Stimulated activated CD4-positive, alpha-beta T cell treated with anti-CD3 and anti-CD28 coated beads, Interleukin-12 subunit alpha, Interleukin-12 subunit beta, amount 100 ng/mL, for 4 hours (primary cell): ENCODE measurements around the gene RTN4RL2.

Experiments
- DNase-seq: peaks from one replicate; pipeline ENCODE4 v3.0.0-alpha.2; 2020

RTN4RL2 gene

DNA sequence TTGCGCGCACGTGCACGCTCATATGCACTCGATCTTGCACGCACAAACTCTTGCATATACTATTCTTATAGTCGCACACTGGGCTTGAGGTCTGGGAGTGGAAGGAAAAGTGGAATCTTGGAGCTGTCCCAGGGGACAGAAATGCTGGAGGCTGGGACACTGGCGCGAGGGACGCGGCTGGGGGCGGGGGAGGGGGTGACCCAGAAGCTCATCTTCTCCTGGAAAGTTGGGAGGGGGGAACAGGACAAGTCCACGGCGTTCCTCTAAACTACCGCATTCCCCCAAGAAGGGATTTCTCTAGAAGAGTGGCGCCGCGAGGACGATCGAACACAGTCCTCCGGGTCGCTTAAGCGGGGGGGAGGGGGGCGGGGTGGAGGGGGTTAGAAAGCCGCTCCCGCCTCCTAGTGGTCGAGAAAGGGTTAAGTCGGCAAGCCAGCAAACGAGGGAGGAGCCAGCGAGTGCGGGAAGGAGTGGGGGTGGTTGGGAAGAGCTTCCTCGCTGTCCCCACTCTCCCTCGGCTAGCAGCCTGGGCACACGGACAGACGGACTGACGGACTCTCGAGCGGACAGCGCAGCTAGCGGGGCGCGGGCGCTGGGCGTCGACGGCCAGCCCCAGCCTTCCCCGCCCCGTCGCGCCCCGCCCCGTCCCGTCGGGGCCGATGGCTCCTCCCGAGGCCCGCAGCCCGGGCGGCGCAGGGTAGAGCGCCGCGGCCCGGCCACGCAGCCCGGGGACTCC is at the start of gene RTN4RL2:
TSS of gene RTN4RL2 (plus strand) at position 507 of the 736 bp plus-strand sequence. CDS start 338 bp downstream, outside the sequence.
- peak; percentile 32 for DNase-seq

DNA sequence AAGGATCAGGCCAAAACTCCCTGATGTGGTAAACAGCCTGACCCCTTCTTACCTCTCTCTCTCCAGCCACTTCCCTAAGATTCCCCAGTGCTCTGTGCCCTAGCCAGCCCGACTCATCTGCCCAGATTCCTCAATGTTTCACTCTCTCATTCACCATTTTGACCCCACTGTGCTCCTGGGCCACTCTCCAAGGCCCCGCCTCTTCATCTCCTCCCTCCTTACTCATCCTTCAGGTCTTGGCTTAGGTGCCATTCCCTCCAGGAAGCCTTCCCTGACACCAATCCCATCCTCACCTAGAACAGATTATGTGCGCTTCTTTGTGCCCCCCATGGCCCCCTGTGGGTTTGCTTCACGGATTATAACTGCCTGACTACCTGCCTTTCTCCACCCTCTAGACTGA is 46.6 kb upstream of the RTN4RL2 start:
- DNase-seq, result no peak

DNA sequence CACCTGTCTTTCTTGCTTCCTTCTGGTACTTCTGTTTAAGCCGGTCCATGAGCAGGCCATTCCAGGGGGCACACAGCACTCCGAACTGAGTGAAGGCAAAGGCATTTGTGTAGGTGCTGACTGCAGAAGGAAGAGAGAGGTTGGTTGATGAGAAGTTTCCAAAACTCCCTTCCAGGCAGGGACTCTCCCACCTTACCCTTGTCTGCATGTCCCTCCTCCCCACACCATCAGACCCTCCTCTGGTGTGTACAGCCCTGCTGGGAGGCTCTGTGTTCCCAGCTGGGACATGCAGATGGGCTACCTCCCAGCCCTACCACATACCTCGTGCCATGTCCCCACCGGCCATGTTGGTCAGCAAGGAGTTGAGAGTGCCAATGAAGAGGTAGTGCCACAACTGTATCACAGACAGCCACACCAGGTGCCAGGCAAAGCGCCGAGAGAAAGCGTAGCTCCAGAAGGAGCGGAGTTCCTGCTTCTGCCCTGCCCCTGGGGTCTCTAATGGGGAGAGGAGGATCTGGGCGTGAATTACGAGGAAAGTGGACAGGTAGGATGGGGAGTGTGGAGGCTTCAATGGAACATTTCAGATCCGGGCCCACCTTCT is 45.6 kb upstream of the RTN4RL2 start:
- no peak for DNase-seq

DNA sequence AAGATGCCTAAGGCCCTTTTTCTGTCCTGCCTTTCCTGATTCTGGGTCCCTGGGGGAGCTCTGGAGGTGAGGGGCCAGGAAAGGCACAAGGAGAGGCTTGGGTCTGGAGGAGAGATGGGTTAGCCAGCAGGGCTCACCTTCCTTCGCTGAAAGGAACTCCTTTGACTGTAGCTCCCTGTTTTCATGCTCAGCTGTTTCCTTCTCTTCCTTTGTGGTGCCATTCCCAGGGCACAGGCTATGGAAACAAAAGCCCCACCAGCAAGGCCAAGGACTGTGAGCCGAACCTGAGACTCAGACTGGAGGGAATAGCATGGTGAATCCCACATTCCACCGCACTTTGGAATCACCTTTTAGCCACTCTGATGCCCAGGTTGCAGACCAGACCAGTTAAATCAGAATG is 43.9 kb upstream of the RTN4RL2 start:
- no peak for DNase-seq

DNA sequence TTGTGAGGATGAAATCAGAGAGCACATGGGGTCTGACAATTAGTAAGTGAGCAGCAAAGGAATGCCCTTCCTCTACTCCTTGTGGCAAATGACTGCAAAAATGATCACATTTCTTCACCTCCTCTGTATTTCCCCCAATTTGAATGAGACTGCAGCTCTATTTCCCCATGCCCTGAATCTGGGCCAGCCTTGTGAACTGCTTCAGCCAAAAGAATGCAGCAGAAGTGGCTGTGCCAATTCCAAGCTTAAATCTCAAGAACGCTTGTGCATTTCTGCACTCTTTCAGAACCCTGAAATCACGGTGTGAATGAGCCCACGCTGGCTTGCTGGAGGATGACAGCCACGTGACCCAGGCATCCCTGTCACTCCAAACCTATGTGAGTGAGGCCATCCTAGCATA is 43.3 kb upstream of the RTN4RL2 start:
- DNase-seq, result no peak

DNA sequence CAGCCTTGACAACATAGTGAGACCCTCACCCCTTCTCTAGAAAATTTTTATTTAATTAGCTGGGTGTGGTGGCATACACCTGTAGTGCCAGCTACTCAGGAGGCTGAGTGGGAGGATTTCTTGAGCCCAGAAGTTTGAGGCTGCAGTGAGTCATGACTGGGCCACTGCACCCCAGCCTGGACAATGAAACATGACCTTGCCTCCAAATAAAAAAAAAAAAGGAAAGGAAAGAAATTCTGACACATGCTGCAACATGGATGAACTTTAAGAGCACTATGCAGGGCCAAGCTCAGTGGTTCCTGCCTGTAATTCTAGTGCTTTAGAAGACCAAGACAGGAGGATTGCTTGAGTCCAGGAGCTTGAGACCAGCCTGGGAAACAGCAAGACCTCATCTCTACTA is 42.2 kb upstream of the RTN4RL2 start:
- no peak for DNase-seq

DNA sequence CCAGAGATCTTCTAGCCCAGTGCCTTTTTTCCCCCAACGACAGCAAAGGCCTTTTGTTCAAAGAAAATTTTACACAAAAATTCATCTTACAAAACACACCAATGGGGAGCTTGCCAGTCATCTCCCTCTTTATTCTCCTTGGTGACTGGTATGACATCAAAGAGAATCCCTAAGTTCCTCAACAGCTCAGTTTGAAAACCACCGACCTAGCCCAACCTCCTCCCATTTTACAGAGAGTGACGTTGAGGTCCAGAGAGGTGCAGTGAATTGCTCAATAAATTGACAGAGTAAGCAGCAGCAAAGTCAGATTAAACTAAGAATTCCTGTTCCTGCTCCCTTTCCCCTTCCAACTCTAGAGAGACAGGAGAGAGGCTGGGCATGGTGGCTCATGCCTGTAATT is 41.2 kb upstream of the RTN4RL2 start:
- DNase-seq, result no peak

DNA sequence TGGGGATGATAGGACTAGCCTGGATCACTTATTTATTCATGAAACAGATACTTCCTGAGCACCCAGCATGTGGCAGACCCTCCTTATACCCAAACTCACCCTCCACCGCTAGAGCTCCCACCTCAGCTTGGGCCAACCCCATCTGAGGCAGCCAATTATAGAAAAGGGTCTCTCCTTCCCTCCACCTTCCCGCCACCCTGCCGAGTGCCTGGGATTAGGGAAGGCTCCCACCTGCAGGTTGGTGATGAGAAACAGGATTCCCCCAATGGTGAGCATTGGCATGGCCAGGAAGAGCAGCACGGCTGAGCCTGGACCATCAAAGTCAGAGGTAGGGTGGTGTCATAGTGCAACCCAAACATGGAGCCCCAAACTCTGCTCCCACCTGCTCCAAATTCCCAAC is 39.3 kb upstream of the RTN4RL2 start:
- no peak for DNase-seq

DNA sequence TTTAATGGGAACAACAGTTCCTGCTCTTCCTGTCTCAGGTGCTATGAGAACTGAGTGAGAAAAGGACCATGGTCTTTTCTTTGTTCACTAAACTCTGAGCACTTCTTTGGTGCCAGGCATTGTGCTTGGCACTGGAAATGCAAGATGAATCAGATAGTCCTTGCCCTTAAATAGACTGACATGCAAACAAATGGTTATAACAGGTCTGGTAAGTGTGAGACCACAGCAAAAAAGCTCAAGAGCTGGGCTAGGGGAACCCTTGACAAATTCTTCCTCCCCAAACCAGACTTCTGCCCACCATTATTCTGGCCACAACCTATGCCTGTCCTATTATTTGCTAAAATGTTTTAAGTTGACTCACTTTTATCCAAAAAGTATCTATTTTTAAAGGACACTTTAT is 38.5 kb upstream of the RTN4RL2 start:
- DNase-seq, result no peak

DNA sequence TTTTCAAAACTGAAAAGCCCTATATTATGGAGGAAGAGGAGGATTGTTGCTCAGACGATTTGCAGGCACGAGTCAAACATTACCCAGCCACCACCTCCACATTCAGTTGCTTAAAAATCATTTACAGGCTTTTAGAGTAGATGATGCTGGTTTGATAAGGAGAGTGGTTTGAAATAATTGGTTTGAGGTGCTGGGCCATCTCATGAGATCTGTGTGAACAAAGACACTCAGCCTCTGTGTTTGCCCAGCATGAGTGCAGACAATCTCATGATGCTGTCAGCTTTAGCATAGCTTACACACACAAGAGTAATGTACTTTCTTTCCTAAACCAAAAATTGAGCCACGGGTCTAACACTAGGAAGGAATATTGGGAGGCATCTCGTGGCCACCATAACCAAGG is 37.7 kb upstream of the RTN4RL2 start:
- no peak for DNase-seq

DNA sequence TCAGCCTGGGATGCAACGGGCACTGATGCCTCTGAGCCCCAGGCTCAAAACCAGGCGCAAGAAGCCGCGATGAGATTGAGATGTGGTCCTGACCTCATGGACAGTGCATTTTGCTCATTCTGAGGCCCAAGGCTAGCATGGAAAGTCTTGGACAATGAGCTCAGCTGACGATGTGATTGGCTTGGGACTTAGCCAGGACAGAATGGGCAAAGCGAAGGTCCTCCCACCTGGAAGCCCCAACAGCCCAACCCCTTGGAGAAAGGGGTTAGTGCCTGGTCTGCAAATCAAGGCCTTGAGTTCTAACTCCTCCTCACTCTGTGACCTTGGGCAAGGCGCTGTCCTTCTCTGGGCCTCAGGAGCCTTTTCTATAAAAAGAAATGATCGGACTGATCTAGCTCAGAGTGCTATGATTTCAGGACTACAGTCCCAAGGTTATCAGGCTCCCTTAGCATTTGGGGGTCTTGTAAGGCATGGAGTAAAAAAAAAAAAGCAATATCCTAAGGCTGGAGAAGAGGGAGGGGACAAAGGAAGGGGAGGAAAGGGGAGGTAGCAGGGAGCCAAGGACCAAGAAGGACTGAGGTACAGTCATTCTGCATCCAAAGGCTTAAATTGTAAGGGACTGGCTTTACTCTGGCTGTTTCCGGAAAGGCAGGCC is 36.1 kb upstream of the RTN4RL2 start:
- no peak for DNase-seq

DNA sequence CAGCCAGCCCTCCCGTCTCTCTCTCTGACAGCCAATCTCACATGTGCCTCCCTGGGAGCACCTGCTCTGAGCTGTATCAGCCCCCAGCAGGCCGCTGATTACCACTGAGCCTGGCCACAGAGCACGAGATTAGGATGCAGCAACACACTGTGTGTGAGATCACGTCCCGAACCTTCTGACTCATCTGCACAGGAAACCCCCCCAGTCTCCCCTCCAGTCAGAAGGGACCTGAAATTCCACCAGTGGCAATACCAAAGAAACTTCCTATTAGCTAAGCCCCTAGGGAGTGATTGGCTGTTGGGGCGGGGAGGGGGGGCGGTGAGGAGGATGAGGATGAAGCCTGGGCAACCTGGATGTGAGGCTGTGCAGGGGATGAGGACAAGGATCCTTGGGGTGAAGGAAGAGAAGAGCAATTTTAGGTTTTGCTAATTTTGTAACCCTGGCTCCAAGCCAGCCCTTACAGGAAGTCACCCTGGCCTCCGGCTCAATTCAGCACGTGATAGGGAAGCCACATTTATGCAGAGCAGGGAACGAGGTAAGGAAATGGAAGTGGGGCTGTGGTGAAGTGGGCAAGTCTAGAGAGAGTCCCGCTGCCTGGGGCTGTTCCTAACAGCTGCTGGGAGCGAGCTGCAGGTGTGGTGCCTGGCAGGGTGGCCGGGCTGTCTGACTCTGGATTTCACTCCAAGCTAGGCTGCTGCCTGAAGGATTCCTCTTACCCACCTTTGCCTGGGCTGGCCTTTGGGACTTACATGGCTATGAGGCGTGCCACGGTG is 35.4 kb upstream of the RTN4RL2 start:
- peak; percentile 79 for DNase-seq

DNA sequence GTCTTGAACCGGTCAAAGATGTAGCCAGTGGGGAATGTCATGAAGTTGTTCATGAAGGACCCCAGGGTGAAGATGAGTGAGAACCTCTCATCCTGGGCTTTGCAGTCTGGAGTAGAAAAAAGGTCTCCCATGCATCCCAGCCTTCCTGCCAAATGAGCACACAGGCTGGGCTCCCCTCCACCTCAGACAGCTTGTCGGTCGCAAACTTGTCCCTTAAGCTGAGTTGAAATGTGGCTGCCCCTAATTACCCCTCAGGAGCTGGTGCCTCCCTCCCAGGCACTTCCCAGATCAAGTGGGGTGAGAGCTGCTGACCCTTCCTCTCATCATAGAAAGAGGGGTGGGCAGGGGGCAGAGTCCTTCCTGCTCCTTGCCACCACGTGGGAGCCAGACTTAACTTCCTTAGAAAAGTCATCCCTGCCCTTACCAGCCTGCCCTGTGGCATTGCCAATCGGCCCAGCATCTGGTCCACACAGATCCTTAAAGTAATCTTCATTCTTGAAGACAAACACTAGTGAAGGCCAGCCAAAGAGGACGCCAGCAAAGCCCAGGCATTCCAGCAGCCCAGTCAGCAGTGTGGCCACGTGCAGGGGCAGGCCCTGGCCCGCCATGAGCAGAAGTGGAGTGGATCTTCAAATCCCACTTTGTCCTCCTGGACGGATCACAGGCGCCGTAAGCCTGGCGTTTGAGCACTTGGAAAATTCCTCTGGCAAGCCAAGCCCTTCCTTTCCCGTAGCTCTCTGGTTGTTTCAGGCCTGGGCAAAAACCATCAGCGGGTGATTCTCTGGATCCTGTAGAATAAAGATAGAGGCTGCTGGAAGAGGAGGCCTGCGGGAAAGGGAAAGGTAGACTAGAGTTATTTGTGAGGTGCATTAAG is 34.5 kb upstream of the RTN4RL2 start:
- no peak for DNase-seq

DNA sequence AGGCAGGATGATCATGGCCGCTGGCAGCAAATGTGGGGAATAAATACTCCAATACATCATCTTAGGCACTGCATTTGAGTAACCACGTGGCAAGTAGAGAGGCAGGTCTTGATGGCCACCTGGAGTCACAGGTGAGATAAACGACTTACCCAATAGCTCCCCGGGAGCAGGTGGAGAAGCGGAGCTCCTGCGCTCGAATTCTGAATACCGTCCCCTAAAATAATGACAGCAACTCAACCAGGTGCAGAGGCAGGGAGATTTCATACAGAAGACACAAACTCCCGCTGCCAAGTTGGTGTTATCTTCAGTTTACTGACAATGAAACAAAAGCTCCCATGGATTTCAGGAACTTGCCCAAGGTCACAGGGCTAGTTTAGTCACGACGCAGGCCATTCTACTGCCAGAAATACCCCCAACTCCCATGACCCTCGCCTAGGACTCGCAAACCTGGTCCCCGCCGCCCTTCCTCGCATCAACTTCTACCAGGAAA is 33.8 kb upstream of the RTN4RL2 start:
- DNase-seq, result peak; percentile 24

DNA sequence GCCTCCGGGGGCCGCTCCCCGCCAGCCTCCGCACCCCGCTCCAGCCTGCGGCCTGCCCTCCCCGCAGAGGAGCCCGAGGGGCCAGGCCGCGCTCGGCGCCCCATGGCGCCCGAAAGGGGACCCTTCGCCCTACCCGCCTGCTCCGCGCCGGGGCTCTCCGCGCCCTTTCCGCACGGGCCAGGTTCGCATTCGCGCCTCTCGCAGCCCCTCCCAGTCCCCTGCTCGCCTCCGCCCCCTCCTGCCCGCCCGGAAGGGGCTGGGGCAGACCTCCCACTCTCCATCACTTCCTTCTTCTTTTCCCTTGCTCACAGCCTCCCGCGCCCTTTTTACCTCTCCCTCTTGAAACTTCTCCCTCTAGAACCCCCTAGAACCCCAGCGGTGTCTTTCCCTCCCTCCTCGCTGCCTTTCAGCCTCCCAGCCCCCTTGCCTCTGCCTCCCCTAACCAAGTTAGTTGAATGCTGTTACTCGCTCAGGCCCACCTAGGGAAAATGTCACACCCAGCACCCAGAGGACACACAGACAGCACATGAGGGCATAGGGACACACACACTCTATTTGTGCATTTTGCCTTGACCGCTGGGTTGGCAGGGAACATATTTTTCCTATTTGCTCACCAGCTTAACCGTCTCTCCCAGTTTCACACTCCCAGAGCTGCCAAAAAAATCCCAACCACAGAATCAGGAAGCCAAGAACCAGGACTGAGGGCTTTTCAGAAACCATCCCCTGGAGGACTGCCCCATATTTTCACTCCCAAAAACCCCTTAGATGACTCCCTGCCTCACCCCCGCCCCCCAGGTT is 33.2 kb upstream of the RTN4RL2 start, which contains the start of gene SLC43A3:
TSS of gene SLC43A3 (minus strand) at position 193 of the 798 bp plus-strand sequence. CDS start 949 bp downstream, outside the sequence.
- peak; percentile 82 for DNase-seq

DNA sequence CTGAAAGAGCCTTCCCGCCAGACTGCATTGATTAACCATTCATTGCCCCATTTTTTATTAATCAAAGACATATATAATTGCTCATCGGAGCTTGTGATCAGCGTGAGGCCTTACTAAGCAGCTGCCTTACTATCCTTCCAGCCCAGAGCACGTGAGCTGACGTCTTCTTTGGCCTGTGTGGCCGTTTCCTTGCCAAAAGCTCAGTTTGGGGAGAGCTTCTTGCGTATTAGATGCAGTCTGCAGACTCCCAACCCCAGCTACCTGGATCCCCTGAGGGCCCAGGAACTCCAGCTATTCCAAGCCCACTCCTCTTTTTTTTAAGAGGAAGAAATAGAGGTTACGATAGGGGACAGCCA is 32.6 kb upstream of the RTN4RL2 start:
- no peak for DNase-seq

DNA sequence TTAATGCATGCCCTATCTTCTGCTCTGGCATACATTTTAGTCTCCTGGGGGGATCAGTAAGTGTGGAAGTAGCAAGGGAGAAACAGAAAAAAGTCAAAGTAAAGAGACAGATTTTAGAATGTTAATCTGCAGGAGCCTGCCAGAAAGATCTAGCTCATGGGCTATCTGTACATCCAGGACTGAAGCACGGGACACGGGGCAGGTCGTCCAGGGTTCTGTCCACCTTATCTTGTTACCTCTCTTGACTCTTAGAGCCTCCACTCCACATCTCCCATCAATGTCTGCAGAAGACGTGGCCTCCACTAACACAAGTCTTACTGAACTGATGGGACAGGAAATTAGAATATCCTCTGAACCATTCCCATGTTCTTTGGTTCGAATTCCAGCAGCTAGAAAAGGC is 31.7 kb upstream of the RTN4RL2 start:
- DNase-seq, result no peak

DNA sequence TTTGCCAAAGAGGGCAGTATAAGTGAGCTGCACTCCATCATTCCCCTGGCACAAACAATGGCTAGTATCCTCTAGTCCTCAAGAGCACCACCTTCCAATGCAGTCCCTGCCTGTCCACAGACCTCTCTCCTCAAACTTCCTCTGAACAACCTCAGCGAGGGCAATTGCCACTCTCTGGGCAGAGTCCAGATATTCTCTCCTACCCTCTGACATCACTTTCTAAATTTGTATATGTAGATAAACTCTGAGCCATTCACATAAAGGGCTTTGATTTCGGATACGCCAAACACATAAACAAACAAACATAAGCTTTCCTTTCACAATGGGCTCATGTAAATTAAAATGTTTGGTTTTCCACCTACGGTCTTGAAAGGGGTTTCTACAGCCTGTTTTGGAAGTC is 30.4 kb upstream of the RTN4RL2 start:
- no peak for DNase-seq

DNA sequence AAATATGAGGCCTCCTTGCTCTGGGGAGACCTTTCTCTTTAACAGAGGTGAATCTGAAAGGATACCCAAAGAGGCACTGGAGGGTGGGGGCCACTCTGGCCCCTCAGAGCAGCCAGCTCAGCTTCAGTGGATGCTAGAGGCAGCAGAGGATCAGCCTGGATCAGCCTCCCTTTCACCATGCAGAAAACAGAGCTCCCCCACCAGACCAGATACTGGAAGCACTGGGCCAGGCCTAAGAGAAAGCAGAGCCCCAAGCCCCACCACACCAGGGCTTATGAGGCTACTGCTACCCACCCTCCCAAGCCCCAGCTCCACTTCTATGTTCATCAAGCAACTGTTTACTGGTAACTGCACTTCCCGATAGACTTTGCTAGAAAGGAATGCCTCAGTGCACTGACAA is 29.4 kb upstream of the RTN4RL2 start:
- DNase-seq, result no peak

DNA sequence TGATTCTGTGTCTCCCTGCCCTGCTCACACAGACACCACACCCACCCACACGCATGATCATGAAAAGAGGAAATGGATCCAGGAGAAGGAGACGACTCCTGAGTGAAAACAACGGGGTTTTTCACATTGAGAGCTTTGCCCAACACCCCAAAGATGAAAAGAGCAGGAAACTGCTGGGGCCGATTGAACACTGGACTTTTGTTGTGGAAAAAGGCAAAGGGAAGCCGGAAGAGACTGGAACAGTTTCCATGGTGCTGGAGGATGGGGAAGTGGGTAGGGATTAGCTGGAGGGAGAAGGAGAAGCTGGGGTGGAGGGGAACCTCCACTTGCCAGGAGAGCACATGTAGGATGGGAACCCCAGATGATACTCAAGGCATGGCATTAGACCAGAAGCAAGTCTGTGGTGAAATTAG is 28.2 kb upstream of the RTN4RL2 start:
- no peak for DNase-seq

DNA sequence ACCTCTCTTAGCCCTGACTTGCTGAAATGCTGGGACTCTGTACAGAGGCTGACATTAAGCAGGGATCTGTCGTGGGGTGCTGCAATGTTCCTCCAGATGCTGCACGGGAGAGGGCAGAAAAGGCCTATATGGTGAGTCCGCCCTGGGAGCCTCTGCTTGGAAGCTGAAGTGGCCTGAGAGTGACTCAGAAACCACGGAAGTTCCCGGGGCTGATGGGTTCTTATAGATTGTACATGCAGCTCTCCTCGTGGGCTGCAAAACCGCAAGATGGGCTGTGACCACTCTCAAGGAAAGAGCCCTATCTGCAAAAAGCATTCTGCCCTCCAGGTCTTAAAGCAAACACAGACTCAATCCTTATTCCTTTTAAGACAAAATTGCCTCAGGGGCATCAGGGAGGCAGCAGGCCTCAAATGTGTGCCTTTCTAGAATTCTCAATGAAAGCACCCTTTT is 27.6 kb upstream of the RTN4RL2 start:
- no peak for DNase-seq
